ENCODE results near the gene PHB1. TPM values are rescaled to one million over a fixed set of nuclear protein-coding genes. Genes with fewer than 3 reads are reported as not detected.

PHB1 gene
- total and polyA plus RNA-seq, 5 donors from 2014 or later = 47.8 to 160 (median 137) TPM

DNA sequence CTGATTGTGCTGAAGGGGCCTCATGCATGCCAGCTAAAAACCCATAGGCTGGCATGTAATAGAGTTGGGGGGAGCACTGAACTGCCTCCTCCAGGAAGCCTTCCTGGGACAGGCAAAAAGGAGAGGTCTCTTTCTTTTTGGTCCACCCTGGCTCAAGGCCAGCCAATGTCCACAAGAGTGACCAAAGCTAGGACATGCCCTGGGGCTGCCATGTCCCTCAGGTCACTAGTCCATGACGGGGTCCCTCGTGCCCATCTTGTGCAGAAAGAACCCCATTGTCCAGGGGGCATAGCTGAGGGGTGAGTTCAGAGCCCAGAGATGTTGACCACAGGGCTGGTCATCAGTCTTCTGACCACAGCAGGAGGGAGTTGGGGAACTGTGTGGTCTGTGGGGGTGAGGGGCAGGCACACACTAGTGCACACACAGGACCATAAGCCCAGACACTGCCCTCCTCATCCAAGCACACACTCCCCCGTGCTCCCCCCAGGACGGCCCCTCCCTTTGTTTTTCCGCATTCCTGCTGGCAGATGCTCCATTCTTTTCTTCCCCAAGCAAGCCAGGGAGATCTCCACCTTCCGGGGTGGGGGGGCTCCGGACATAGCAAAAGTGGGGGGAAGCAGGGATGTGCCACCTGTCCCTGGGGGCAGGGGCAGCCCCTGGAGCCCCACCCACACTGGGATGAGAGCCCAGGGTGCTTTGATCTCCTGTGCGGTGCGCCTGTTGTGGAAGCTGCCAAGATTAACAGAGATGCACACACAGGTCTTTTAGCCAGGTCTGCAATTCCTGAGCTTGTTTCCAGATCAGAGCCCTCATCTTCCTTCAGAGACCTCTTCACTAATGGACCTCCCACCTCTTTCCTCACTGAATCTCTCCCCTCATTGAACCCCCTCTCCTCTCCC is 25.2 kb upstream of the PHB1 start:
- DNase-seq (no peak), ATAC-seq (ENCODE audit: low read depth in 2 of 2) (no peak)
- no peak overlapping the region for H3K4me3 ChIP-seq (ENCODE audit: low read depth, low read length)
- Mint-ChIP-seq H3K4me3 (no peak overlapping the region), H3K36me3 (no peaks in the 10 kb centered on the region), H3K27me3 (peaks cover 59% of the 10 kb centered on the region), H3K9me3 (peaks cover 0 to 2% (median 0%) of the 10 kb centered on the region in 7 donors), H3K27ac (peak overlapping the region in 1 of 3 donors; percentile 86), H3K4me1 (no peaks in the 10 kb centered on the region)
- H3K27ac ChIP-seq (ENCODE audit: insufficient read depth, low read length, poor library complexity, severe bottlenecking) = no peak overlapping the region
- no peaks in the 10 kb centered on the region for H3K36me3 ChIP-seq (ENCODE audit: control insufficient read depth, insufficient read depth, low read length)
- H3K9me3 ChIP-seq (ENCODE audit: control insufficient read depth in 2 of 2, low read length in 2 of 2) = no peaks in the 10 kb centered on the region
- H3K4me1 ChIP-seq (ENCODE audit: control insufficient read depth, insufficient read depth, low read length, poor library complexity, severe bottlenecking) = no peaks in the 10 kb centered on the region
- H3K27me3 ChIP-seq (ENCODE audit: control insufficient read depth, insufficient read depth, low read length) = peaks cover 8% of the 10 kb centered on the region

GRCh38 chr17:49439305-49439672 is 24.6 kb upstream of the PHB1 start:
- no peak overlapping the region for H3K27ac ChIP-seq (ENCODE audit: insufficient read depth, low read length, poor library complexity, severe bottlenecking)
- Mint-ChIP-seq H3K36me3 (no peaks in the 10 kb centered on the region), H3K4me3 (no peak overlapping the region), H3K4me1 (no peaks in the 10 kb centered on the region), H3K9me3 (peaks cover 0 to 2% (median 0%) of the 10 kb centered on the region in 7 donors), H3K27me3 (peaks cover 59% of the 10 kb centered on the region), H3K27ac (no peak overlapping the region)
- H3K4me3 ChIP-seq (ENCODE audit: low read depth, low read length) = no peak overlapping the region
- no peaks in the 10 kb centered on the region for H3K36me3 ChIP-seq (ENCODE audit: control insufficient read depth, insufficient read depth, low read length)
- H3K9me3 ChIP-seq (ENCODE audit: control insufficient read depth in 2 of 2, low read length in 2 of 2) = no peaks in the 10 kb centered on the region
- peaks cover 8% of the 10 kb centered on the region for H3K27me3 ChIP-seq (ENCODE audit: control insufficient read depth, insufficient read depth, low read length)
- H3K4me1 ChIP-seq (ENCODE audit: control insufficient read depth, insufficient read depth, low read length, poor library complexity, severe bottlenecking) = no peaks in the 10 kb centered on the region
- no peak for DNase-seq
- no peak for ATAC-seq (ENCODE audit: low read depth in 2 of 2)

DNA sequence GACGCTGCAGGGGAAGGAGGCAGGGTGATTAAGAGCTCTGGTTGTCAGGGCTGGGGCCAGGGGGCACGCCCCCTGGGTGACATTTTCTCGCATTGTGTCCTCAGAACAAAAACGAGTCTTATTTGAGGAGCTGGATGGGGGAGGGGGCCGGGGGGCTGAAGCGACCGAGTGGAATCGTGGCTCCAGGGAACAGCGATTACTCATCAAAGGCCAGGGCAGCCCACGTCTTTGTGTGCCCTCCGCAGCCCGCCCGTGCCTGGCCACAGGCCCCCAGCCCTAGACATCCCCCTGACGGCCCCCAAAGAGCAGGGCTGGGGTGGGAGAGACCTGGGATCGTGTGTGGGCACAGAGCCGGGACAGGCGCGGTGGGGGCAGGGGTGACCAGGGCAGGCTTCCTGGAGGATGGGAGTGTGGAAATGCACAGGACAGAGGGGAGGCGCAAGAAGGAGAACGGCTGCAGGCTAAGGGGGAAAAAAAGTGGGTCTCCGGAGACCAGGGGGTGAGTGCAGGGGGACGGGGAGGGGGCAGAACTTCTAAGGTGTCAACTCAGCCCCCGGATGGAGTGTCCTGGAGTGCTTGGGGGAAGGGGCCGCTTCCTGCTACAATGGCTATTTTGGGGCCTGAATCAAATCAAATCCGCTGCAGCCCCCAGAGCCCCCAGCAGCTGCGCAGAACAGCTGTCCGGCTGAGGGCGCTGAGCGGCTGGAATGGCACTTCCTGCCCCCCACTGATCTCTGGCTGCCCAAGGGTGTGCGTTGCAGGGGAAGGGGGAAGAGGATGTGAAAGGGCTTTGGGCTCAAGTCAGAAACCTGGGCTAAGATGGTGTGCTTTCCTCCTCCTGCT is 24.0 kb upstream of the PHB1 start:
- H3K9me3 Mint-ChIP-seq = peaks cover 0 to 2% (median 0%) of the 10 kb centered on the region in 7 donors
- H3K36me3 Mint-ChIP-seq = no peaks in the 10 kb centered on the region
- peaks cover 59% of the 10 kb centered on the region for H3K27me3 Mint-ChIP-seq
- no peak overlapping the region for H3K4me3 ChIP-seq (ENCODE audit: low read depth, low read length)
- no peaks in the 10 kb centered on the region for H3K36me3 ChIP-seq (ENCODE audit: control insufficient read depth, insufficient read depth, low read length)
- H3K27ac ChIP-seq (ENCODE audit: insufficient read depth, low read length, poor library complexity, severe bottlenecking) = no peak overlapping the region
- no peaks in the 10 kb centered on the region for H3K4me1 ChIP-seq (ENCODE audit: control insufficient read depth, insufficient read depth, low read length, poor library complexity, severe bottlenecking)
- no peaks in the 10 kb centered on the region for H3K4me1 Mint-ChIP-seq
- DNase-seq (no peak), ATAC-seq (ENCODE audit: low read depth in 2 of 2) (no peak)
- H3K27me3 ChIP-seq (ENCODE audit: control insufficient read depth, insufficient read depth, low read length) = peaks cover 8% of the 10 kb centered on the region
- H3K4me3 Mint-ChIP-seq = no peak overlapping the region
- H3K9me3 ChIP-seq (ENCODE audit: control insufficient read depth in 2 of 2, low read length in 2 of 2) = no peaks in the 10 kb centered on the region
- peak overlapping the region in 1 of 3 donors; percentile 35 for H3K27ac Mint-ChIP-seq

GRCh38 chr17:49437696-49438435 is 23.2 kb upstream of the PHB1 start:
- Mint-ChIP-seq H3K27me3 (peaks cover 53% of the 10 kb centered on the region), H3K4me3 (no peak overlapping the region), H3K9me3 (no peaks in the 10 kb centered on the region), H3K27ac (no peak overlapping the region), H3K36me3 (no peaks in the 10 kb centered on the region), H3K4me1 (no peaks in the 10 kb centered on the region)
- H3K9me3 ChIP-seq (ENCODE audit: control insufficient read depth in 2 of 2, low read length in 2 of 2) = no peaks in the 10 kb centered on the region
- H3K27ac ChIP-seq (ENCODE audit: insufficient read depth, low read length, poor library complexity, severe bottlenecking) = no peak overlapping the region
- no peaks in the 10 kb centered on the region for H3K4me1 ChIP-seq (ENCODE audit: control insufficient read depth, insufficient read depth, low read length, poor library complexity, severe bottlenecking)
- no peaks in the 10 kb centered on the region for H3K36me3 ChIP-seq (ENCODE audit: control insufficient read depth, insufficient read depth, low read length)
- H3K4me3 ChIP-seq (ENCODE audit: low read depth, low read length) = no peak overlapping the region
- ATAC-seq (ENCODE audit: low read depth in 2 of 2) (no peak), DNase-seq (no peak)
- H3K27me3 ChIP-seq (ENCODE audit: control insufficient read depth, insufficient read depth, low read length) = peaks cover 8% of the 10 kb centered on the region

DNA sequence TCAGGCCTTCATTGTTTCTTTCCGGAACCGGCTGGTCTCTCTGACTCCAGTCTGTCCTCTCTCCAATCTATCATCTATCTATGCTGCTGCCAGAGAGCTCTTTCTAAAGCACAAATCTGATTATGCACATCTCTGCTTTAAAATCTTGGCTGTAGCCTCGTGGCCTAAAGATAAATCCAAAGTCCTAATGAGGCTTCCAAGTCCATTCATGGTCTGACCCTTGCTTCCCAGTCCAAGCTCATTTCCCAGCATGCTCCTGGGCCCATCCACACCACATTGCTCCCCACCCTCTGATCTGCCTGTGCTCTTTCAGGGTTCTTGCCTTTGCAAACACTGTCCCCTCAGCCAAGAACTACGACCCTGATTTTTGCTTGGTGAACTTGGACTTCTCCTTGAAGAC is 21.5 kb upstream of the PHB1 start:
- H3K36me3 Mint-ChIP-seq = no peaks in the 10 kb centered on the region
- no peaks in the 10 kb centered on the region for H3K4me1 Mint-ChIP-seq
- peaks cover 8% of the 10 kb centered on the region for H3K27me3 ChIP-seq (ENCODE audit: control insufficient read depth, insufficient read depth, low read length)
- no peak overlapping the region for H3K4me3 Mint-ChIP-seq
- peaks cover 0 to 2% (median 0%) of the 10 kb centered on the region in 7 donors for H3K9me3 Mint-ChIP-seq
- peaks cover 45% of the 10 kb centered on the region for H3K27me3 Mint-ChIP-seq
- no peaks in the 10 kb centered on the region for H3K9me3 ChIP-seq (ENCODE audit: control insufficient read depth in 2 of 2, low read length in 2 of 2)
- H3K27ac Mint-ChIP-seq = no peak overlapping the region
- no peak overlapping the region for H3K27ac ChIP-seq (ENCODE audit: insufficient read depth, low read length, poor library complexity, severe bottlenecking)
- ATAC-seq (ENCODE audit: low read depth in 2 of 2) (no peak), DNase-seq (no peak)
- no peaks in the 10 kb centered on the region for H3K4me1 ChIP-seq (ENCODE audit: control insufficient read depth, insufficient read depth, low read length, poor library complexity, severe bottlenecking)
- no peak overlapping the region for H3K4me3 ChIP-seq (ENCODE audit: low read depth, low read length)
- H3K36me3 ChIP-seq (ENCODE audit: control insufficient read depth, insufficient read depth, low read length) = no peaks in the 10 kb centered on the region

- Mint-ChIP-seq H3K36me3 (no peaks in the 10 kb centered on the region), H3K4me1 (no peaks in the 10 kb centered on the region), H3K4me3 (no peak overlapping the region), H3K27ac (no peak overlapping the region), H3K27me3 (peaks cover 40% of the 10 kb centered on the region), H3K9me3 (peaks cover 0 to 2% (median 0%) of the 10 kb centered on the region in 7 donors)
- Histone ChIP-seq H3K36me3 (ENCODE audit: control insufficient read depth, insufficient read depth, low read length) (no peaks in the 10 kb centered on the region), H3K27me3 (ENCODE audit: control insufficient read depth, insufficient read depth, low read length) (peaks cover 8% of the 10 kb centered on the region), H3K4me1 (ENCODE audit: control insufficient read depth, insufficient read depth, low read length, poor library complexity, severe bottlenecking) (no peaks in the 10 kb centered on the region), H3K4me3 (ENCODE audit: low read depth, low read length) (no peak overlapping the region), H3K9me3 (ENCODE audit: control insufficient read depth in 2 of 2, low read length in 2 of 2) (no peaks in the 10 kb centered on the region), H3K27ac (ENCODE audit: insufficient read depth, low read length, poor library complexity, severe bottlenecking) (no peak overlapping the region)
- DNase-seq (no peak), ATAC-seq (ENCODE audit: low read depth in 2 of 2) (no peak)
These were observed 21.0 kb upstream of the PHB1 start for GRCh38 chr17:49435671-49436029.

DNA sequence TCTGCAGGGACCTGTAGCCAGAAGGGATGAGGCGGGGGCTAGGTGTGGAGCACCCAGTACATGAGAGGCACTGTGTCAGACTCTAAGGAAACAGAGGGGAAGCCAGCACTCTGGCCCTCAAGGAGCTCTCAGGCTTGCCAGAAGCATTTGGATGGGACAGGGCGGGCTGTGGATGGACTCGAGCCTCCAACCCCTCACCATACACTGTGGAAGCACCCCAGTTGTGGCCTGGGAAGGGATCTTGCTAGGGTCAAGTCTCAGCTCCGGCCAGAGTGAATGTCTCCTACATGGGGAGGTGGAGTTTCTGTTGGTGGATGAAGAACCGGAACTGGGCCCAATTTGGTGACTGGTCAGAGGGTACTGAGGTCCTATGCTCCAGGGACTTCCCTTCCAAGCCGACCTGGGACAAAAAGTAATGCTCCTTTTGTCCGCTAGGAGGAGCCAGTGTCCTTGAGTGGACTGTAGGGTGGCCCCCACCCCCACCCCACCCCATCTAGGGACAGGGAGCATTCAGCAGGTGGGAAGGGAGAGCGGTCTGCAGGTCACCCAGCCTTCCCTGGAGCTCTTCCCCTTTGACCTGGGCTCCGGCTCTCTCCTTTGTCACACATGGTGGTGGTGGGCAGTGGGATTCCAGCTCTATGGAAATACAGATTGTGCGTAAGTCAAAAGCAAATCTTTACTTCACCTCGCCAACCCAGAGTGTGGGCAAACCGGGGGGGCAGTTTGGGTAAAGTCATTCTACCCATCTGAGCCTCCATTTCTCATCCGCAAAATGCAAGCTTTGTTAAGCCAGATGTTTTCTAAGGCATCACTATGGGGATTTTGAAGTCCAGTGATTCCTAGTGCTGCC is 20.4 kb upstream of the PHB1 start:
- peaks cover 40% of the 10 kb centered on the region for H3K27me3 Mint-ChIP-seq
- ATAC-seq (ENCODE audit: low read depth in 2 of 2) = no peak
- H3K9me3 Mint-ChIP-seq = peaks cover 0 to 2% (median 0%) of the 10 kb centered on the region in 7 donors

More for the DNA sequence above, 20.4 kb upstream of the PHB1 start:
- Histone ChIP-seq H3K4me3 (ENCODE audit: low read depth, low read length) (no peak overlapping the region), H3K9me3 (ENCODE audit: control insufficient read depth in 2 of 2, low read length in 2 of 2) (no peaks in the 10 kb centered on the region), H3K27me3 (ENCODE audit: control insufficient read depth, insufficient read depth, low read length) (peaks cover 8% of the 10 kb centered on the region), H3K27ac (ENCODE audit: insufficient read depth, low read length, poor library complexity, severe bottlenecking) (no peak overlapping the region), H3K4me1 (ENCODE audit: control insufficient read depth, insufficient read depth, low read length, poor library complexity, severe bottlenecking) (no peaks in the 10 kb centered on the region), H3K36me3 (ENCODE audit: control insufficient read depth, insufficient read depth, low read length) (no peaks in the 10 kb centered on the region)
- no peak overlapping the region for H3K27ac Mint-ChIP-seq
- H3K4me3 Mint-ChIP-seq = no peak overlapping the region
- H3K36me3 Mint-ChIP-seq = no peaks in the 10 kb centered on the region
- DNase-seq = peak; percentile 14 to 41 (median 20)
- H3K4me1 Mint-ChIP-seq = no peaks in the 10 kb centered on the region
